ENCODE measurements around the gene EFCAB12.

- TF ChIP-seq POLR2A (IDR thresholded peaks at IDR 0.05), result no peak
- TF ChIP-seq, protein P1, sequence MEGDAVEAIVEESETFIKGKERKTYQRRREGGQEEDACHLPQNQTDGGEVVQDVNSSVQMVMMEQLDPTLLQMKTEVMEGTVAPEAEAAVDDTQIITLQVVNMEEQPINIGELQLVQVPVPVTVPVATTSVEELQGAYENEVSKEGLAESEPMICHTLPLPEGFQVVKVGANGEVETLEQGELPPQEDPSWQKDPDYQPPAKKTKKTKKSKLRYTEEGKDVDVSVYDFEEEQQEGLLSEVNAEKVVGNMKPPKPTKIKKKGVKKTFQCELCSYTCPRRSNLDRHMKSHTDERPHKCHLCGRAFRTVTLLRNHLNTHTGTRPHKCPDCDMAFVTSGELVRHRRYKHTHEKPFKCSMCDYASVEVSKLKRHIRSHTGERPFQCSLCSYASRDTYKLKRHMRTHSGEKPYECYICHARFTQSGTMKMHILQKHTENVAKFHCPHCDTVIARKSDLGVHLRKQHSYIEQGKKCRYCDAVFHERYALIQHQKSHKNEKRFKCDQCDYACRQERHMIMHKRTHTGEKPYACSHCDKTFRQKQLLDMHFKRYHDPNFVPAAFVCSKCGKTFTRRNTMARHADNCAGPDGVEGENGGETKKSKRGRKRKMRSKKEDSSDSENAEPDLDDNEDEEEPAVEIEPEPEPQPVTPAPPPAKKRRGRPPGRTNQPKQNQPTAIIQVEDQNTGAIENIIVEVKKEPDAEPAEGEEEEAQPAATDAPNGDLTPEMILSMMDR (IDR thresholded peaks at IDR 0.05), result no peak
These were observed 39.5 kb upstream of the EFCAB12 start for GRCh38 chr3:129467932-129468331.
